IPS-NIHi7 (cell line): ENCODE data around the gene CREM.

Source experiments
- DNase-seq: peaks from one replicate; pipeline ENCODE4 v3.0.0; 2012; ENCODE audit warnings: mixed read lengths; ENCODE audit errors: extremely low spot score

CREM gene

DNA sequence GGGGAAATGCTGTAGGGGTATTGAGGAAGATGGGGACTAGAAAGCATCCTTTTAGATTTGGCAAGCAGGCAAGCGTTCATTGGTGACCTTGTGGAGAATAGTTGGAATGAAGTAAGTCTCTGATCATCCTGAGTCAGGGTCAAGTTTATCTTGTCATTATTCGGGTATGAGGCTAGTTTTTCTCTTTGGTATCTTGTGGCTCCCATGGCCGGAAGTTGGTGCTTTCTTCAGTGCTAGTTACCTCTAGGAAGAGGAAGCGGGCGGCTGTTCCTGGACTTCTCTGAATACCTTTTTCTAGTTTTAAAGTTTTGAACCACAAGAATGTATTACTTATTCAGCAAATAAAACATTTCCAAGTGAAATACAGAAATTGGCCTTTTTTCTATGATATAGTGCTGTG, 9.2 kb downstream of the CREM start:
- DNase-seq, result no peak

DNA sequence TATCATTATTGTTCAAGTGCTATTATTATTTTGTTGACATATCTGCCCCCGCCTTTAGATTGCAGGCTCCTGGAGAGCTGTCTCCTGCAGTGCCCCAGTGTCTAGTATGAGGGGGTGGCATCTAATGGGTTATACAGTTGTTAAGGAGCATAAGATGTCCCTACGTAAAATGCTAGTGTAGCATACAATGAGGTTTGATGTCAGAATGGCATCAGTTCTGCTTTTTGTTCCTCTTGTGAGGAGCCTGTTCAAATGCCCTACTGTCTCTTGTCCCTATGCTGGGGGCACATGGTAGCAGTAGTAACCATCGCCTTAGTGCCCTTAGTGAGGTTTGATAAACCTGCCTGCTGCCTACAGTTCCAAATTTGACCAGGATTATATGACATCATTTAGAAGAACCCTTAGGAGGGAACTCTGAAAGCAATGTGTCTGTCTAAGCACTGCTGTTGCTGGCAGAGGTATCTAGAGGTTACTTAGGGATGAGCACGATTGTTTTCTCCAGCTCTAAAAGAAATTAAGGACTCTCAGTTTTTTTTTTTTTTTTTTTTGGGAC, 9.7 kb downstream of the CREM start:
- DNase-seq, result no peak

DNA sequence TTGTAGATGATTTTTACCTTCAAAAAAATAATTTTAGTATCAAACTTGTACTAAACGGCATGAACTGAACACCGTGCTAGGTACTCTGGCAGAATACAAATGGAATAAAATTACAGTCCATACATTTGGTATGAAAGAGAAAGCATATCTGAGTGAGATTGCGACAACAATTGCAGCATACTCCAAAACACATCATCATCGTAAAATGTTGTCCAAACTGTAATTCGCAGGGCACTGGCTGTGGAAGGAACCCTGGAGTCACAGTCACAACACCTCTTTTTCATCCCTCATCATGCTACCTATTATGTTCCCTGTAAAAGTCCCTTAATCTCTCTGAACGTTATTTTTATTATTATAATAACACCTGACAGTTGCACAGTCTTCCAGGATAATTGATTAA, 13.5 kb downstream of the CREM start:
- DNase-seq, result no peak

DNA sequence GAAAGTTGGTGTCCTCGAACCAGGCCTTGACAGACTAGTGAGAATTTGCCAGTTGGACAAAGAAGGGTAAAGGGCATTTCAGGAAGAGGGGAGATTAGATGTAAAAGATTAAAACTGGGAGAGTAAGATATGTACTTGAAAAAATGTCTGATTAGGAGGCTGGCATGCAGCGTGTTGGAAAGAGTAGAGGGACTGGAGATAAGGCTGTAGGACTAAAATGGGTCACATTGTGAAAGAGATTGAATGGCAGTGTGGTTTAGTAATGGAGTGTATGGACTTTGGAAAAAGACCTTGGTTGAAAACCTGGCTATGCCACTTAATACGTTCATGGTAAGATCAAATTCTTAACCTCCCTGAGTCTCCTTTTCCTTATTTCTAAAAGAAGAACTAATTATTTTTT, 14.1 kb downstream of the CREM start:
- DNase-seq, result no peak

DNA sequence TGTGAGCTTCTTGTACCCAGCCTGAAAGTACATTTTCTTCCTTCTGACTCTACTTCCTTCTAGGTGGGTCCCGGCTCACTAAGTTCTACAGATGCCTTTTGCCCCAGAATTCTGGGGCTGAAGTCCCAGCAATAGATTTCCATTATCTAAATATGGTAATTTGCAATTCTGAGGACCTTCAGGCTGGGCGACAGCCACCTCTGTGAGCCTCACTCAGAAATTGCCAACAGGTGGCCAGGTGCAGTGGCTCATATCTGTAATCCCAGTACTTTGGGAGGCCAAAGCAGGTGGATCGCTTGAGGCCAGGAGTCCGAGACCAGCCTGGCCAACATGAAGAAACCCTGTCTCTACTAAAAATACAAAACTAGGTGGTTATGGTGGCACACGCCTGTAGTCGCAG, 23.7 kb downstream of the CREM start:
- no peak for DNase-seq

GRCh38 chr10:35152992-35153391, 26.3 kb downstream of the CREM start:
- DNase-seq, result no peak

GRCh38 chr10:35153716-35154115, 27.1 kb downstream of the CREM start:
- DNase-seq, result no peak

GRCh38 chr10:35160743-35161142, 34.1 kb downstream of the CREM start:
- DNase-seq, result no peak

GRCh38 chr10:35161906-35162305, 35.3 kb downstream of the CREM start:
- DNase-seq, result no peak

DNA sequence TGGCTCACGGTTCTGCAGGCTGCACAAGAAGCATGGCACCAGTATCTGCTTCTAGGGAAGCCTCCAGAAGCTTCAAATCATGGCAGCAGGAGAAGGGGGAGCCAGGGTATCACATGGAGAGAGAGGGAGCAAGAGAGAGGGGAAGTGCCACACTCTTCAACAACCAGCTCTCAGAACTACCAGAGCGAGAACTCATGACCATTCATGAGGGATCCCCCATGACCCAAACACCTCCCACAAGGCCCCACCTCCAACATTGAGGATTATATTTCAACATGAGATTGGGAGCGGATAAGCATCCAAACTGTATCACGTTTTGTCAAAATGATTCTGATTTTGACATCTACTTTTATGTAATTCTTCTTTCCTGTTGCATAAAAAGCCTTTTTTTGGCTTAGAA, 38.5 kb downstream of the CREM start:
- DNase-seq, result no peak

DNA sequence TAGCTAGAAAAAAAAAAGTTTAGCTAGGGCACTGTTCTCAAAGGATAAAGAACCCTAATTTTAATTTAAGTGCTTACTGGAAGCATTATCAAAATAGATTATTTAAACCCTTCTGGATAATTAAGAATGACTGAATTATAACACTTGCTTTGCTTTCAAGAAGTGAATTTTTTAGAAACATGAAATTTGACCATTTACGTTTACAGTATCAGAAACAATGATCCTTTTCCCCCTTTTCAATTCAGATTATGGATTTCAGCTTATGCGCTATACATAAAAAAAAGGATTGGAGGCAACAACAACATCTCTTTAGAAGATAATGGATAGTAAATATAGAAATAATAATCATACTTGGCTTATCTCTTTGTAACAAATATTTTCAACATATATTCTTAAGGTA, 39.2 kb downstream of the CREM start:
- no peak for DNase-seq

GRCh38 chr10:35166607-35167006, 40.0 kb downstream of the CREM start:
- no peak for DNase-seq

GRCh38 chr10:35167342-35167741, 40.7 kb downstream of the CREM start:
- no peak for DNase-seq

- no peak for DNase-seq
Measured at GRCh38 chr10:35172146-35172545, 45.5 kb downstream of the CREM start.

GRCh38 chr10:35172574-35172973, 45.9 kb downstream of the CREM start:
- DNase-seq, result no peak

GRCh38 chr10:35178331-35178730, 51.7 kb downstream of the CREM start:
- peak; percentile 29 for DNase-seq

DNA sequence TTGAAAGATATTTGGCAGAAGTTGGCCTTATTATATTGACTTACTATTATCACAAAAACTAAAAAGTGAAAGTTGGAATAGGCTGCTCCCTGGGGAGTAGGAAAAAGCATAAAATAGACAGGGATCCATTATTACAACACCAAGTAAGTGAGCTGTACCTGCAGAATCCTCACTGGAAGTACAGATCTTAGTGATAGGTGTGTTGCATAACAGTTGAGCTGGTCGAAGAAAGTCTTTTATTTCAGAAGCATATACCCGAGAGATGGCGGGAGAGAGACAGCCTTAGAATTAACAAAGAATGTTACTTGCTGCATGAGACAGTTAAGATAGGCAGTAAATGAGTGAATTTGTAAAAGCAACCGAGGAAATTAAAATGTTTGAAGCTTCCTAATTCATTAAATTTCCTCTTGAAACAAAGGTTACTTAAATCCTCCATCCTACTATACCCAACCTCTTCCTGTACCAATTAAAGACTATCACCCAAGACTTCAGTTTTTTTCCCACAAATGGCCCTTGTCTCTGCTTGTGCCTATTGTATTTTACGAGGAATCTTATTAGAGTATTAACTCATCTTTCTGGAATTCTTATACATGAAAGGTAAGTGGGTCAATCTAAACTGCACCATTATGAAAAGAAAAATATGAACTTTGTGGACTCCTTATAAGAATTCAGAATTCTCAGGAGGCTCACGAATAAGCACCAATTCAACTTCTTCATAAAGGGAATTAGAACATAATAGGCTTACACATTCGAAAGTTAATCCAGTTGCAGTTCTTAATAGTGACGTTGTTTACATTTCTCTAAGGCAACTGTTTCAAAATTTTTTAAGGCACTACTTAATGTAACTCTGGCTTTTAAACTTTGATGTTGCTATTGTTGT, 56.2 kb downstream of the CREM start:
- DNase-seq, result no peak

- no peak for DNase-seq
Measured at GRCh38 chr10:35184527-35185171, 58.0 kb downstream of the CREM start.

GRCh38 chr10:35185260-35186034, 58.8 kb downstream of the CREM start:
- DNase-seq, result no peak

DNA sequence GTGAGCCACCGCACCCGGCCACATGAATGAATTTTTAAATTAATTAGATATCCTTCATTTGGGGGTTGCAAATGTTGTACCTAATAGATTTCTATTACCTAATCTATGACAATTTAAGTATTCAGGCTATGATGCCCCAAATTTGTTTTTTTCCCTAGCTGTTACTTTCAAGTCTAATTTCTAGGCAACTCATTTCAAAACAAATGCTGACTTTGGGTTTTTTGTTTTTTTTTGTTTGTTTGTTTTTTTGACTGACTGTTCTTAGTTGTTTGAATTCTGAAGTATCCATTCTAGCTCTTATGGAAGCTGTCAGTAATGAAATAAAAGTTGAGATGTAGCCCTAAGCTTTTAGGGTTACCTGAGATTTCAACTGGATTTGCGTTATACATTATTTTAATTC, 62.3 kb downstream of the CREM start:
- DNase-seq, result no peak

GRCh38 chr10:35191523-35191922, 64.9 kb downstream of the CREM start:
- no peak for DNase-seq

- DNase-seq, result no peak
Measured at GRCh38 chr10:35192645-35193249, 66.1 kb downstream of the CREM start.
